Loucy (cell line): ENCODE measurements around the gene CAMSAP3.

ENCODE experiments used
- H2AFZ ChIP-seq: fragments of 200-600 bp; sonication (generic); 2 replicates; pipeline ENCODE4 v1.6.0; 2016; ENCODE audit warnings: antibody characterized with exemption, mild to moderate bottlenecking, low read length, moderate library complexity
- H3F3A ChIP-seq: fragments of 200-600 bp; 2 replicates; pipeline ENCODE4 v1.6.0; 2016; ENCODE audit warnings: antibody characterized with exemption, low read depth, mild to moderate bottlenecking
- H3K27me3 ChIP-seq: fragments of 200-600 bp; sonication (generic); 2 replicates; pipeline ENCODE4 v1.6.1; 2014; ENCODE audit warnings: low read length, mild to moderate bottlenecking; ENCODE audit not compliant: insufficient read depth, poor library complexity, severe bottlenecking
- H3K36me3 ChIP-seq: fragments of 200-600 bp; sonication (generic); 2 replicates; pipeline ENCODE4 v1.6.1; 2016; ENCODE audit warnings: low read length; ENCODE audit not compliant: insufficient read depth
- H3K4me1 ChIP-seq: fragments of 200-600 bp; sonication (generic); 2 replicates; pipeline ENCODE4 v1.5.1; 2014; ENCODE audit warnings: low read length, mild to moderate bottlenecking; ENCODE audit not compliant: insufficient read depth, poor library complexity, severe bottlenecking
- H3K4me2 ChIP-seq: fragments of 200-600 bp; sonication (generic); 2 replicates; pipeline ENCODE4 v1.6.0; 2014; ENCODE audit warnings: antibody characterized with exemption, low read length, low read depth, mild to moderate bottlenecking; ENCODE audit not compliant: poor library complexity, severe bottlenecking
- H3K4me3 ChIP-seq: fragments of 200-600 bp; sonication (generic); 2 replicates; pipeline ENCODE4 v1.5.1; 2014; ENCODE audit warnings: low read length, mild to moderate bottlenecking, mixed read lengths; ENCODE audit not compliant: poor library complexity, severe bottlenecking
- H3K79me2 ChIP-seq: fragments of 200-600 bp; sonication (generic); 2 replicates; pipeline ENCODE4 v1.6.1; 2014; ENCODE audit warnings: low read length; ENCODE audit not compliant: insufficient read depth
- H3K9ac ChIP-seq: fragments of 200-600 bp; sonication (generic); 2 replicates; pipeline ENCODE4 v1.6.0; 2014; ENCODE audit warnings: mild to moderate bottlenecking, low read depth, low read length, moderate library complexity; ENCODE audit not compliant: poor library complexity, severe bottlenecking
- H3K9me2 ChIP-seq: fragments of 200-600 bp; sonication (generic); replicated peaks from 2 replicates; pipeline ENCODE4 v1.6.1; 2016; ENCODE audit warnings: low read depth, low read length, mixed read lengths
- H3K9me3 ChIP-seq: fragments of 200-600 bp; sonication (generic); 2 replicates; pipeline ENCODE4 v1.6.1; 2014; ENCODE audit warnings: mild to moderate bottlenecking, antibody characterized with exemption, low read length, low read depth; ENCODE audit not compliant: insufficient read depth
- H4K20me1 ChIP-seq: fragments of 200-600 bp; sonication (generic); 2 replicates; pipeline ENCODE4 v1.6.0; 2014; ENCODE audit warnings: antibody characterized with exemption, low read length, mild to moderate bottlenecking; ENCODE audit not compliant: insufficient read depth, poor library complexity, severe bottlenecking
- CTCF ChIP-seq: fragments of 200-600 bp; sonication (generic); conservative IDR thresholded peaks from 2 replicates; pipeline ENCODE4 v1.5.1; 2014; ENCODE audit warnings: mild to moderate bottlenecking, antibody characterized with exemption, low read length
- EZH2phosphoT487 ChIP-seq: fragments of 200-600 bp; IDR thresholded peaks from 2 replicates; pipeline ENCODE4 v1.6.1; 2018; ENCODE audit warnings: antibody characterized with exemption, mild to moderate bottlenecking, moderate library complexity, borderline replicate concordance

Gene CAMSAP3

GRCh38 chr19:7607212-7607873 lies 11.7 kb downstream of the CAMSAP3 start:
- TF ChIP-seq CTCF (no peak), EZH2phosphoT487 (no peak)
- Histone ChIP-seq H3K4me1 (no peaks in the 10 kb centered on the region), H2AFZ (no peak overlapping the region), H3K36me3 (no peaks in the 10 kb centered on the region), H3K9me2 (no peaks in the 10 kb centered on the region), H3K4me3 (no peak overlapping the region), H3K27me3 (no peaks in the 10 kb centered on the region), H3K4me2 (no peak overlapping the region), H3K9ac (no peak overlapping the region), H3F3A (no peaks in the 10 kb centered on the region), H4K20me1 (no peaks in the 10 kb centered on the region), H3K9me3 (no peaks in the 10 kb centered on the region), H3K79me2 (no peaks in the 10 kb centered on the region)

GRCh38 chr19:7607874-7608560 lies 12.4 kb downstream of the CAMSAP3 start:
- no peak overlapping the region for H2AFZ ChIP-seq

GRCh38 chr19:7610491-7611240 lies 15.0 kb downstream of the CAMSAP3 start:
- Histone ChIP-seq H3K4me1 (no peaks in the 10 kb centered on the region), H3K9me2 (no peaks in the 10 kb centered on the region), H3K4me2 (no peak overlapping the region), H2AFZ (no peak overlapping the region), H3K9me3 (no peaks in the 10 kb centered on the region), H3K79me2 (no peaks in the 10 kb centered on the region), H3K36me3 (no peaks in the 10 kb centered on the region), H3K9ac (no peak overlapping the region), H3K4me3 (no peak overlapping the region), H3F3A (no peaks in the 10 kb centered on the region), H4K20me1 (no peaks in the 10 kb centered on the region), H3K27me3 (no peaks in the 10 kb centered on the region)
- TF ChIP-seq CTCF (no peak), EZH2phosphoT487 (no peak)

More at GRCh38 chr19:7607874-7608560, 12.4 kb downstream of the CAMSAP3 start:
- Histone ChIP-seq H3K4me3 (no peak overlapping the region), H3K27me3 (no peaks in the 10 kb centered on the region), H3F3A (no peaks in the 10 kb centered on the region), H3K4me2 (no peak overlapping the region), H3K9me2 (no peaks in the 10 kb centered on the region), H3K4me1 (no peaks in the 10 kb centered on the region), H3K36me3 (no peaks in the 10 kb centered on the region), H3K9me3 (no peaks in the 10 kb centered on the region), H4K20me1 (no peaks in the 10 kb centered on the region), H3K79me2 (no peaks in the 10 kb centered on the region), H3K9ac (no peak overlapping the region)
- no peak for TF ChIP-seq CTCF
- no peak for TF ChIP-seq EZH2phosphoT487
